Measurements from ENCODE around the gene TNFSF8.

DNA sequence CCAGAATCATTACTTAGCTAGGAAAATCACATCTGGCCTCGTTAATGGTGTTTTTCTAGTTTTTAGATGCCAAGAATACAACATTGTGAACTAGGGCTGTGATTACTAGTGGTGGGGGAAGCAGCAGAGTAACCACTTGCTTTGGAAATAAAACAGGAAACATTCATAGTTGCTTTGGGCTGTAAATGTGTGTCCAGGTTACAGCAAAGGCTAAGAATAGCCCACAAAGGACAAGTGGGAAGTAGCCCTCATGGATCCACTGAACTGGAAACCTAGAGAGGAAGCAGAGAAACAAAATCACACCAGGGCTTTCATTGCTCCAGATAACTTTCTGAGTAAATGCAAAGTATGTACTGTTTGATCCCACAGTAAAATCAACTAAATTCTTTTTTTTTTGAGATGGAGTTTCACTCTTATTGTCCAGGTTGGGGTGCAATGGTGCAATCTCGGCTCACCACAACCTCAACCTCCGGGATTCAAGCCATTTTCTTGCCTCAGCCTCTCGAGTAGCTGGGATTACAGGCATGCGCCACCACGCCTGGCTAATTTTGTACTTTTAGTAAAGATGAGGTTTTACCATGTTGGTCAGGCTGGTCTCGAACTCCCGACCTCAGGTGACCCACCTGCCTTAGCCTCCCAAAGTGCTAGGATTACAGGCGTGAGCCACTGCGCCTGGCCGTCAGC is 68.3 kb downstream of the TNFSF8 start:
- TF ChIP-seq, protein P1, sequence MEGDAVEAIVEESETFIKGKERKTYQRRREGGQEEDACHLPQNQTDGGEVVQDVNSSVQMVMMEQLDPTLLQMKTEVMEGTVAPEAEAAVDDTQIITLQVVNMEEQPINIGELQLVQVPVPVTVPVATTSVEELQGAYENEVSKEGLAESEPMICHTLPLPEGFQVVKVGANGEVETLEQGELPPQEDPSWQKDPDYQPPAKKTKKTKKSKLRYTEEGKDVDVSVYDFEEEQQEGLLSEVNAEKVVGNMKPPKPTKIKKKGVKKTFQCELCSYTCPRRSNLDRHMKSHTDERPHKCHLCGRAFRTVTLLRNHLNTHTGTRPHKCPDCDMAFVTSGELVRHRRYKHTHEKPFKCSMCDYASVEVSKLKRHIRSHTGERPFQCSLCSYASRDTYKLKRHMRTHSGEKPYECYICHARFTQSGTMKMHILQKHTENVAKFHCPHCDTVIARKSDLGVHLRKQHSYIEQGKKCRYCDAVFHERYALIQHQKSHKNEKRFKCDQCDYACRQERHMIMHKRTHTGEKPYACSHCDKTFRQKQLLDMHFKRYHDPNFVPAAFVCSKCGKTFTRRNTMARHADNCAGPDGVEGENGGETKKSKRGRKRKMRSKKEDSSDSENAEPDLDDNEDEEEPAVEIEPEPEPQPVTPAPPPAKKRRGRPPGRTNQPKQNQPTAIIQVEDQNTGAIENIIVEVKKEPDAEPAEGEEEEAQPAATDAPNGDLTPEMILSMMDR (IDR thresholded peaks at IDR 0.05) = no peak
- TF ChIP-seq, protein P2, sequence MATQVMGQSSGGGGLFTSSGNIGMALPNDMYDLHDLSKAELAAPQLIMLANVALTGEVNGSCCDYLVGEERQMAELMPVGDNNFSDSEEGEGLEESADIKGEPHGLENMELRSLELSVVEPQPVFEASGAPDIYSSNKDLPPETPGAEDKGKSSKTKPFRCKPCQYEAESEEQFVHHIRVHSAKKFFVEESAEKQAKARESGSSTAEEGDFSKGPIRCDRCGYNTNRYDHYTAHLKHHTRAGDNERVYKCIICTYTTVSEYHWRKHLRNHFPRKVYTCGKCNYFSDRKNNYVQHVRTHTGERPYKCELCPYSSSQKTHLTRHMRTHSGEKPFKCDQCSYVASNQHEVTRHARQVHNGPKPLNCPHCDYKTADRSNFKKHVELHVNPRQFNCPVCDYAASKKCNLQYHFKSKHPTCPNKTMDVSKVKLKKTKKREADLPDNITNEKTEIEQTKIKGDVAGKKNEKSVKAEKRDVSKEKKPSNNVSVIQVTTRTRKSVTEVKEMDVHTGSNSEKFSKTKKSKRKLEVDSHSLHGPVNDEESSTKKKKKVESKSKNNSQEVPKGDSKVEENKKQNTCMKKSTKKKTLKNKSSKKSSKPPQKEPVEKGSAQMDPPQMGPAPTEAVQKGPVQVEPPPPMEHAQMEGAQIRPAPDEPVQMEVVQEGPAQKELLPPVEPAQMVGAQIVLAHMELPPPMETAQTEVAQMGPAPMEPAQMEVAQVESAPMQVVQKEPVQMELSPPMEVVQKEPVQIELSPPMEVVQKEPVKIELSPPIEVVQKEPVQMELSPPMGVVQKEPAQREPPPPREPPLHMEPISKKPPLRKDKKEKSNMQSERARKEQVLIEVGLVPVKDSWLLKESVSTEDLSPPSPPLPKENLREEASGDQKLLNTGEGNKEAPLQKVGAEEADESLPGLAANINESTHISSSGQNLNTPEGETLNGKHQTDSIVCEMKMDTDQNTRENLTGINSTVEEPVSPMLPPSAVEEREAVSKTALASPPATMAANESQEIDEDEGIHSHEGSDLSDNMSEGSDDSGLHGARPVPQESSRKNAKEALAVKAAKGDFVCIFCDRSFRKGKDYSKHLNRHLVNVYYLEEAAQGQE (IDR thresholded peaks at IDR 0.05; ENCODE audit: insufficient read depth in 1 of 2, low read depth in 2 of 2, low read length in 1 of 2) = no peak
- TF ChIP-seq POLR2AphosphoS5 (IDR thresholded peaks at IDR 0.05; ENCODE audit: low read depth, low read length) = no peak

Data from Panc1 (cell line).